ENCODE measurements around the gene PPIF.

GRCh38 chr10:79384773-79385391 is 37.6 kb downstream of the PPIF start:
- TF ChIP-seq EZH2 (IDR thresholded peaks at IDR 0.05; ENCODE audit: insufficient read depth, poor library complexity, severe bottlenecking) (no peak), EZH2phosphoT487 (IDR thresholded peaks at IDR 0.05; ENCODE audit: insufficient read depth, low read depth) (no peak)

All from GM23248 (cell line).